Keratinocyte (primary cell): ENCODE data around the gene CTTNBP2.

ENCODE experiments used
- CTCF ChIP-seq, 3 experiments: IDR thresholded peaks in 1 of 3; conservative IDR thresholded peaks in 1 of 3; optimal IDR thresholded peaks in 1 of 3; 2 replicates in 2 of 3; 3 replicates in 1 of 3; pipeline versions ENCODE3 to v1.5.1; 2011; ENCODE audit warnings: low read length in 3 of 3, mild to moderate bottlenecking in 3 of 3, moderate library complexity in 2 of 3, control low read depth in 1 of 3, inconsistent platforms in 1 of 3; ENCODE audit not compliant: insufficient read depth in 2 of 3; ENCODE audit errors: extremely low read depth in 1 of 3
- EZH2 ChIP-seq: IDR thresholded peaks from one replicate; pipeline ENCODE4 v1.6.1; 2012; ENCODE audit warnings: inconsistent platforms, mild to moderate bottlenecking, low read length, moderate library complexity

GRCh38 chr7:117755136-117755535, 118.1 kb downstream of the CTTNBP2 start:
- TF ChIP-seq CTCF (optimal IDR thresholded peaks at IDR 0.05 in 1 of 3, IDR thresholded peaks at IDR 0.05 in 1 of 3, conservative IDR thresholded peaks at IDR 0.05 in 1 of 3; ENCODE audit: extremely low read depth in 1 of 3, insufficient read depth in 2 of 3, low read length in 3 of 3) (no peak), EZH2 (no peak)
